Measurements from ENCODE around the gene TMPRSS3.

- no peak for TF ChIP-seq POLR2A (IDR thresholded peaks at IDR 0.05; ENCODE audit: low read length)
- TF ChIP-seq GATA1 (IDR thresholded peaks at IDR 0.05; ENCODE audit: low read depth, low read length) = no peak
Observed at GRCh38 chr21:42387843-42388340, 8.0 kb downstream of the TMPRSS3 start.

Measured in erythroblast (primary cell).